Bronchial epithelial cell (primary cell): ENCODE measurements around the gene MAPK7. TPM values are rescaled to one million over a fixed set of nuclear protein-coding genes. Genes with fewer than 3 reads are reported as not detected.

Source experiments
- DNase-seq: peaks from one replicate; pipeline ENCODE4 v3.0.0-alpha.2; 2010; ENCODE audit warnings: low read depth
- FAIRE-seq: peaks from 2 replicates; lab custom pipeline; 2011; peaks lifted over from hg19 to GRCh38; lab: Jason Lieb, UNC
- H3K27me3 ChIP-seq: 2 replicates; pipeline ENCODE4 v1.5.1; 2011; ENCODE audit warnings: low read length; ENCODE audit not compliant: control insufficient read depth, insufficient read depth
- H3K36me3 ChIP-seq: 2 replicates; pipeline ENCODE4 v1.5.1; 2011; ENCODE audit warnings: low read length; ENCODE audit not compliant: control insufficient read depth, insufficient read depth
- H3K4me3 ChIP-seq: 2 replicates; pipeline ENCODE4 v1.5.1; 2011; ENCODE audit warnings: mild to moderate bottlenecking, low read depth, low read length, control low read depth
- total RNA-seq: library from RNA; depleted of rRNA; stranded (reverse); fragments of >200 nt; gene quantifications from 2 replicates; pipeline ENCODE4 v1.2.1, GENCODE V29; 2014
- TF ChIP-seq, protein P1 (sequence below): IDR thresholded peaks from 2 replicates; pipeline ENCODE4 v1.5.1; 2011; ENCODE audit warnings: mild to moderate bottlenecking, moderate library complexity, low read length, control low read depth, inconsistent platforms; ENCODE audit not compliant: insufficient read depth, severe bottlenecking

The MAPK7 gene
- total RNA-seq, 1 donor from 2014 or later: 6.8 TPM

- DNase-seq (no peak), FAIRE-seq (no peak)
- Histone ChIP-seq H3K27me3 (no peaks in the 10 kb centered on the region), H3K36me3 (no peaks in the 10 kb centered on the region), H3K4me3 (no peak overlapping the region)
- TF ChIP-seq, protein P1, sequence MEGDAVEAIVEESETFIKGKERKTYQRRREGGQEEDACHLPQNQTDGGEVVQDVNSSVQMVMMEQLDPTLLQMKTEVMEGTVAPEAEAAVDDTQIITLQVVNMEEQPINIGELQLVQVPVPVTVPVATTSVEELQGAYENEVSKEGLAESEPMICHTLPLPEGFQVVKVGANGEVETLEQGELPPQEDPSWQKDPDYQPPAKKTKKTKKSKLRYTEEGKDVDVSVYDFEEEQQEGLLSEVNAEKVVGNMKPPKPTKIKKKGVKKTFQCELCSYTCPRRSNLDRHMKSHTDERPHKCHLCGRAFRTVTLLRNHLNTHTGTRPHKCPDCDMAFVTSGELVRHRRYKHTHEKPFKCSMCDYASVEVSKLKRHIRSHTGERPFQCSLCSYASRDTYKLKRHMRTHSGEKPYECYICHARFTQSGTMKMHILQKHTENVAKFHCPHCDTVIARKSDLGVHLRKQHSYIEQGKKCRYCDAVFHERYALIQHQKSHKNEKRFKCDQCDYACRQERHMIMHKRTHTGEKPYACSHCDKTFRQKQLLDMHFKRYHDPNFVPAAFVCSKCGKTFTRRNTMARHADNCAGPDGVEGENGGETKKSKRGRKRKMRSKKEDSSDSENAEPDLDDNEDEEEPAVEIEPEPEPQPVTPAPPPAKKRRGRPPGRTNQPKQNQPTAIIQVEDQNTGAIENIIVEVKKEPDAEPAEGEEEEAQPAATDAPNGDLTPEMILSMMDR: no peak
Measured at GRCh38 chr17:19412984-19413383, 34.7 kb downstream of the MAPK7 start.

GRCh38 chr17:19413761-19414160, 35.5 kb downstream of the MAPK7 start:
- H3K27me3 ChIP-seq: no peaks in the 10 kb centered on the region
- no peak for DNase-seq
- no peak overlapping the region for H3K4me3 ChIP-seq
- TF ChIP-seq, protein P1: no peak
- FAIRE-seq: no peak
- no peaks in the 10 kb centered on the region for H3K36me3 ChIP-seq

DNA sequence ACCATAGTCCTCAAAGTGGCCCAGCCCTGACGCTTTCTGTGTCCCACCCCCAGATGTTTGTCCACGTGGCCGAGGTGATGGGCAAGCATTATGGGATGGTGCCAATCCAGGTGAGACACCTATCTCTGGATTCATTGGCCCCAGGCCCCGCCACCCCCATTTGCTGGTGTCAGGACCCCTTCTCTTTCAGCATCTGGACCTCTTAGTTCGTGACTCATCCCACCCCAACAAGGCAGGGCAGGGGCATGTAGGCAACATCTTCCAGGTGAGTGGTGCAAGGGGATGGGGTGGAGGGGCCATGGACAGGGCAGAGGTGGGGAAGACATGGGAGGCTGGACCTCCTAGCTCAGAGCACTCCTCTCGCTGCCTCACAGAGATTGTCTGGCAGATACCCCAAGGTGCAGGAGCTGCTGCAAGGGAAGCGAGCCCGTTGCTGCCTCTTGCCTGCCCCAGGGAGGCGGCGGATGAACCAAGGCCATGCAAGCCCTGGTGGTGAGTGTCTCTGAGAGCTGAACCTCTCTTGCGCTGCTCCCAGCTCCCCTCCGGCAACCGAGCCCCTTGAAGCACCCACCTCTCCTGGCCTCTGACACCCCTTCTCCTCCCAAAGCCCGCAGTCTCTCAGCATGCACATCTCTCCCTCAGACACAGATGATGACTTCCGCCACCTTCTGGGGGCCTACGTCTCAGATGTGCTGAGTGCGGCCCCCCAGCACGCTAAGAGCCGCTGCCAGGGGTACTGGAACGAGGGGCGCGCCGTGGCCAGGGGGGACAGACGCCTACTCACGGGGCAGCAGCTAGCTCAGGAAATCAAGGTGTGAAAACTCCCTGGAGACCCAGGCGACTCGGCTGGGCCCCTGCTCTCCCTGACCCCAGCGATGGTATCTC, 36.3 kb downstream of the MAPK7 start:
- Histone ChIP-seq H3K27me3 (no peaks in the 10 kb centered on the region), H3K4me3 (no peak overlapping the region), H3K36me3 (no peaks in the 10 kb centered on the region)
- TF ChIP-seq, protein P1: no peak
- no peak for FAIRE-seq
- DNase-seq: no peak

- H3K4me3 ChIP-seq: no peak overlapping the region
- TF ChIP-seq, protein P1: no peak
- H3K36me3 ChIP-seq: no peaks in the 10 kb centered on the region
- no peaks in the 10 kb centered on the region for H3K27me3 ChIP-seq
- FAIRE-seq (no peak), DNase-seq (no peak)
Measured at GRCh38 chr17:19415311-19415710, 37.0 kb downstream of the MAPK7 start.

GRCh38 chr17:19415806-19416775, 37.8 kb downstream of the MAPK7 start:
- peak; percentile 70 for FAIRE-seq
- no peaks in the 10 kb centered on the region for H3K27me3 ChIP-seq

More at GRCh38 chr17:19415806-19416775, 37.8 kb downstream of the MAPK7 start:
- TF ChIP-seq, protein P1: no peak
- Histone ChIP-seq H3K4me3 (no peak overlapping the region), H3K36me3 (no peaks in the 10 kb centered on the region)
- no peak for DNase-seq
